NCI-H2196 (cell line): ENCODE measurements around the gene PTGIS.
A peak's percentile ranks its signal among the peaks of the same experiment; 100 is the strongest.

Experiments used
- DNase-seq: peaks from one replicate; lab custom pipeline; 2025; ENCODE audit not compliant: unreplicated experiment; lab: John Stamatoyannopoulos, UW

Gene PTGIS

GRCh38 chr20:49503176-49503575, 64.8 kb downstream of the PTGIS start:
- DNase-seq: no peak

DNA sequence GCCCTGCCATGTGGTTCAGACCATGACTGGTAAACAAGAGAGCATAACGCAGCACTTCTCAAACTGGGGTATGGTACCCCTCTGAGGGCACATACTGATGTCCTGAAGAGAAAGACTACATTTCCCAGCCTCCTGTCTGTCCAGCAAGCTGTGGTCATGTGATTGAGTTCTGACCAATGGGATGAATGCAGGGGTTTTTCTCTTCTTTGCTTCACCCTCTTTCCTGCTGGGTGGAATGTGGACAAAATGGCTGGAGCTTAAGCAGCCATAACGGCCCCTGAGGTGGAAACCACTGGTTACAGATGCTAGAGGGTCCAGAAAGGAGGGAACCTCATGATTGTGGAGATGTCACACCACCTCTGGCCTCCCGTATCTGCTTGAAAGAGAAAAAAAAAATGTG, 66.0 kb downstream of the PTGIS start:
- no peak for DNase-seq

GRCh38 chr20:49497398-49497669, 70.6 kb downstream of the PTGIS start:
- no peak for DNase-seq

DNA sequence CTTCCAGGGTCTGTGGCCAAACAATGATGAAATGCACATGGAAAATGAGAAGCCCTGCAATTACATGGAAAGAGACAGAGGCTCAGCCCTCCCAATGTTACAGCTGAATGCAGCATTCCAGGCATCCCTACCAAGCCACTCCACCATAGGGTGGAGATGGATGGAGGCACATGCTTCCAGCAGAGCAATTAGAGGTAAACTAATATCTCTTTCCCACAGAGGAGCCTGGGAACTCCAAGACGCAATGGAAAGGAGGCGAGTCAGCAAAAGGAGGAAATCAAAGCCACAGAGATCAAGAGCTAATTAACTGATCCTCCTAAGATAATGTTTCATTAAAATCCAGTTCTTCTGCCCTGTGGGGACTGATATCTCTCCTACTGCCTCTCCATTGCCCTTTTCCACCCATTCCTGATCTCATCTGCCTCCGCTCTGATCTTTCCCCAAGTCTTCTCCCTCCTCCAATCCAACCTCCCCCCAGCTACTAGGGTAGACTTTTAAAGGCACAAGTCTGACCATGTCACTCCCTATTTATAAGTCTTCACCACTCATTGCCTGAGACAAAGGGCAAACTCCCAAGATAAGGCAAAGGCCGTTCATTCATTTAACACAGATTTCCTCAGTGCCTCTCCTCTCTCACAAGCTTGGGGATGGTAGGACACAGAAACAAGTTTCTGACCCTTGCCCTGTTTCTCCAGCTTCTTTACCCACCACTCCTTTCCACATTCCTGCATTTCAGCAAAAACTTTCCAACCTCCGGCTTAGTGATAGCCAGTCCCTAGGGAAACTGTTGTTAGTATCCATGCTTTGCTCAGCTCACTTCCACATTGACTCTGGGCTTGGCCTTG, 71.2 kb downstream of the PTGIS start:
- no peak for DNase-seq

- no peak for DNase-seq
Measured at GRCh38 chr20:49496043-49496442, 71.9 kb downstream of the PTGIS start.

DNA sequence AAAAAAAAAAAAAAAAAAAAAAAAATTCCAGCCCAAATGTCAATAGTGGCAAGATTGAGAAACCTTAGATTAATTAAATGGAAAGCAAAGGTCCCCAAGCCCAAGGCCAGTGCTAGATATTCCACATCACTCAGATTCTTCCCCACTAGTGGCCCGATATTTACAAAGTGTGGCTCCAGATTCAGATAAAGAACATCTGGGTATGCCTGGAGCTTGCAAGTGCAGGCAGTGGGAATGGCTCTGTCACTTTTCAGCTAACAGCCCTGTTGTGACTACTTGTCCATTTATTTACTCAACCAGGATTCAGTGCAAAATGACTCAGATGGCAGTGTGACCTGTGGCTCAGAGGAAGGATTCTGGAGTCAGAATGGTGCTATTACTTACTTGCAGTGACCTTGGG, 77.2 kb downstream of the PTGIS start:
- DNase-seq: no peak

GRCh38 chr20:49489688-49490087, 78.2 kb downstream of the PTGIS start:
- no peak for DNase-seq

DNA sequence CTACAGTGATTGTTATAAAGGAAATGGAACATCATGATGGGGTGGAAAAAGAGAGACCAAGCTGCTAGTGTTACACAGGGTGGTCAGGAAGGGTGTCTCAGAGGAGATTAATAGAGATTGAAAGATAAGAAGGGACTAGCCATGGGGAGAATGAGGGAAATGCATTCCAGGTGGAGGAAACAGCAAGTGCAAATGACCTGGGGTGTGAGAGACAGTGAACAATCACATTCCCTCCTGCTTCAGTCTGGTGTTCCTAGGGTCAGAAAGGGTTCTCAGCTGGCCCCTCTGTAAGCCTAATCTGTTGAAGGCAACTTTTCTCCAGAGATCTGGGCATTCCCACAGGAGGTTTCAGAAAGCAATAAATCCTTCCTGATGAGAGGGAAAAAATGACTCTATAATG, 81.9 kb downstream of the PTGIS start:
- DNase-seq: no peak

DNA sequence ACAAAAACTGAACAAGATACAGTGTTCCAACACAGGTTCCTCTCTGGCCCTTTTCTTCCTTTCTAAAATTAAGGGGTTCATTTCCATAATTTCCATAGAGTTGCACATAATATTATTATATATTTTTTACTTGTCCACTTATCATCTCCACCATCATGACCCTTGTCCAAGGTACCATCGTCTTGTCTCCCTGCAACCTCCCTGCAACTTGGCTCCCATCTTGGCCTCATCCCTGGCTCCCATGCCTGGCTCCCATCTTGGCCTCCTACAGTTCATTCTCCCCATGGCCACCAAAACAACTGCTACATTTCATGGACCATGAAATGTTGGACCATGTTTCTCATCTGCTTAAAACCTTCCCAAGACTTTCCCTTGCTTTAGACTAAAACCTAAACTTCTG, 82.4 kb downstream of the PTGIS start:
- DNase-seq: no peak

- DNase-seq: peak; percentile 86
Measured at GRCh38 chr20:49484180-49485140, 83.5 kb downstream of the PTGIS start.

GRCh38 chr20:49483696-49484123, 84.2 kb downstream of the PTGIS start:
- no peak for DNase-seq

- DNase-seq: no peak
Measured at GRCh38 chr20:49483018-49483695, 84.8 kb downstream of the PTGIS start.

GRCh38 chr20:49482621-49483017, 85.3 kb downstream of the PTGIS start, which contains the start of gene KCNB1:
TSS of gene KCNB1 (minus strand) at chr20:49482668. CDS start at chr20:49482480, 188 bp downstream.
- no peak for DNase-seq

DNA sequence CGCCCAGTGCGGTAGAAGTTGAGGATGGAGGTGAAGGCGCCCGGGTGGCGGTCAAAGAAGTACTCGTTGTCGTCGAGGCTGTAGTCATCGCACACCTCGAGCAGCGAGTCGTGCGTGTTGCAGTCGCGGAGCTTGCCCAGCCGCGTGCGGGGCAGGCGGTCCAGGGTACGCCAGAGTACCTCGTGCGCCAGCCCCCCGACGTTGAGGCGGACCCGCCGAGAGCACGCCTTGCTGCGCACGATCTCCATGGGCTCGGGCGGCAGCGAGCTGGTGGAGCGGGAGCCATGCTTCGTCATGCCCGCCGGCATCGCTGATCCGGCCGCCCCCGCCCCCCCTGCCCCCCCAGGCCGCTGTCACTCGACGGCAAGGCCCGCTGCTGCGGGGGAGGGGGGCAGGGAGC, 85.8 kb downstream of the PTGIS start:
- DNase-seq: no peak

GRCh38 chr20:49481116-49481515, 86.8 kb downstream of the PTGIS start:
- DNase-seq: no peak

DNA sequence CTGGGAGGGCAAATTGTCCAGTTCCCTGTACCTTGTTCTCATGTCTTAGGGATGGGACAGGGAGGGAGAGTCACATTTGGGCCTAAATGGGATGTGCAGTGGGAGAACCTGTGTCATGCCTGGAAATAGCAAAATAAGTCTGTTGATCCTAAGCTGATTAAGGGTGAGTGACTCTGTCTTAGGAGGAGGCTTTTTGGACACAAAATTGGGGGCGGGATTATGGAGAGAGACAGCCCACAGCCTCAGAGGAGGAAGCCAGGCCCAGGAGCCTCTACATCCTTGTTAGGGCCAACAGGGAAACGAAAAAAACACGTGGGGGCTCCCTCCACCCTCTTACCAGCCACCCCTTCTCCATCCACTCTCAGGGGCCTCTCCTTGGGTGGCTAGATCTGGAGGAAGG, 87.7 kb downstream of the PTGIS start:
- DNase-seq: no peak

DNA sequence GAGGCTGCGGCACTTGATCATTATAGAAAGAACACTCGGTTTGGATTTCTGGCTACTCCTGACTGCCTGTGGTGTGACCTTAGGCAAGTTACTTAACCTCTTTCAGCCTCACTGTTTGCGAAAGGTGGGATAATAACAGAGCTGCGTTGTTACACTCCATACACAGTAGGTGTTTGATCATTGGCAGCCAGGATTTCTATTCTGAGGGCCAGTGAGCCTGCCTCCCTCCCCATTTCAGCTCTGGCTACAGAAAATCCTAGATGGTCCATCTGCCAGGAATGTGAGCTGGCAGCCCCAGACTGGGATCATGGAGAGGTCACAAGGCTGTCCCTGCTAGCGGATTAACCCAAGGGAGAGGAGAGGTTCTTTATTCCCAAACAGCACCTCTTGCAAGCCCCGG, 88.2 kb downstream of the PTGIS start:
- DNase-seq: no peak

- no peak for DNase-seq
Measured at GRCh38 chr20:49478754-49479689, 88.9 kb downstream of the PTGIS start.

- DNase-seq: no peak
Measured at GRCh38 chr20:49478266-49478665, 89.7 kb downstream of the PTGIS start.

GRCh38 chr20:49477200-49477599, 90.7 kb downstream of the PTGIS start:
- DNase-seq: peak; percentile 18

- no peak for DNase-seq
Measured at GRCh38 chr20:49476016-49476355, 92.0 kb downstream of the PTGIS start.
